NCI-H2107 (cell line): ENCODE data around the gene APPL2.
"Not testable (repeated sequence)": the region's sequence is repeated elsewhere in the genome, so short reads cannot be mapped to it uniquely, and the experiment has no call there.

Source experiments
- DNase-seq: peaks from one replicate; lab custom pipeline; 2025; lab: John Stamatoyannopoulos, UW

APPL2 gene

GRCh38 chr12:105256011-105256410, 20.0 kb upstream of the APPL2 start:
- DNase-seq = no peak

- no peak for DNase-seq
Observed at GRCh38 chr12:105253866-105254513, 18.0 kb upstream of the APPL2 start.

GRCh38 chr12:105252901-105253300, 16.9 kb upstream of the APPL2 start:
- DNase-seq = no peak

- not testable (repeated sequence) for DNase-seq
Observed at GRCh38 chr12:105245776-105246427, 9.9 kb upstream of the APPL2 start.

GRCh38 chr12:105245291-105245690, 9.3 kb upstream of the APPL2 start:
- DNase-seq = no peak

GRCh38 chr12:105240228-105240627, 4.3 kb upstream of the APPL2 start:
- no peak for DNase-seq

GRCh38 chr12:105239304-105239703, 3.3 kb upstream of the APPL2 start:
- no peak for DNase-seq

GRCh38 chr12:105237666-105238065, 1.7 kb upstream of the APPL2 start:
- DNase-seq = no peak

GRCh38 chr12:105235281-105235731, 668 bp downstream of the APPL2 start:
- no peak for DNase-seq

- DNase-seq = no peak
Observed at GRCh38 chr12:105234197-105234596, 1.8 kb downstream of the APPL2 start.

GRCh38 chr12:105233041-105233905, 2.7 kb downstream of the APPL2 start:
- no peak for DNase-seq

GRCh38 chr12:105231396-105231795, 4.6 kb downstream of the APPL2 start:
- DNase-seq = no peak

- DNase-seq = no peak
Observed at GRCh38 chr12:105229371-105229770, 6.6 kb downstream of the APPL2 start.

GRCh38 chr12:105228966-105229365, 7.0 kb downstream of the APPL2 start:
- DNase-seq = no peak

GRCh38 chr12:105228494-105228893, 7.5 kb downstream of the APPL2 start:
- DNase-seq = no peak

- DNase-seq = no peak
Observed at GRCh38 chr12:105227879-105228278, 8.1 kb downstream of the APPL2 start.

GRCh38 chr12:105226219-105226618, 9.8 kb downstream of the APPL2 start:
- no peak for DNase-seq

GRCh38 chr12:105225505-105226015, 10.4 kb downstream of the APPL2 start:
- DNase-seq = no peak

- no peak for DNase-seq
Observed at GRCh38 chr12:105224399-105224798, 11.6 kb downstream of the APPL2 start.

- no peak for DNase-seq
Observed at GRCh38 chr12:105223884-105224283, 12.1 kb downstream of the APPL2 start.

- DNase-seq = no peak
Observed at GRCh38 chr12:105223352-105223845, 12.6 kb downstream of the APPL2 start.

GRCh38 chr12:105222726-105223351, 13.1 kb downstream of the APPL2 start:
- no peak for DNase-seq
